GM23338 (cell line): Measurements from ENCODE around the gene MT1HL1. TPM values are rescaled to one million over a fixed set of nuclear protein-coding genes. Genes with fewer than 3 reads are reported as not detected.
A peak's percentile ranks its signal among the peaks of the same experiment; 100 is the strongest.

Experiments used
- ATAC-seq: fragments of 200-7000 bp; cut with Tn5 transposase; 3 replicates; pipeline ENCODE4 v1.9.1; 2020
- DNase-seq: peaks from one replicate; pipeline ENCODE4 v3.0.0-alpha.2; 2015; ENCODE audit warnings: low spot score
- H2AFZ ChIP-seq: fragments of 200-600 bp; sonication (generic); 2 replicates; pipeline ENCODE4 v1.8.0; 2016; ENCODE audit warnings: antibody characterized with exemption, mild to moderate bottlenecking, moderate library complexity
- H3F3A ChIP-seq: fragments of 200-600 bp; sonication (generic); replicated peaks from 2 replicates; pipeline ENCODE4 v1.8.0; 2017; ENCODE audit warnings: antibody characterized with exemption, mixed run types, low read depth
- H3K27ac ChIP-seq: fragments of 200-600 bp; sonication (generic); 2 replicates; pipeline ENCODE4 v1.6.1; 2016; ENCODE audit warnings: low read depth
- H3K27me3 ChIP-seq: fragments of 200-600 bp; sonication (generic); 2 replicates; pipeline ENCODE4 v1.8.0; 2016; ENCODE audit warnings: mild to moderate bottlenecking, mixed run types, moderate library complexity; ENCODE audit not compliant: insufficient read depth
- H3K36me3 ChIP-seq: fragments of 200-600 bp; sonication (generic); 2 replicates; pipeline ENCODE4 v1.8.0; 2016; ENCODE audit warnings: mild to moderate bottlenecking; ENCODE audit not compliant: insufficient read depth
- H3K4me1 ChIP-seq: fragments of 200-600 bp; sonication (generic); 2 replicates; pipeline ENCODE4 v1.8.0; 2016; ENCODE audit warnings: mild to moderate bottlenecking, moderate library complexity; ENCODE audit not compliant: insufficient read depth
- H3K4me2 ChIP-seq: fragments of 200-600 bp; sonication (generic); 2 replicates; pipeline ENCODE4 v1.7.1; 2017; ENCODE audit warnings: mixed run types
- H3K4me3 ChIP-seq: fragments of 200-600 bp; sonication (generic); 2 replicates; pipeline ENCODE4 v1.6.1; 2016; ENCODE audit warnings: mixed run types
- H3K79me2 ChIP-seq: fragments of 200-600 bp; sonication (generic); replicated peaks from 2 replicates; pipeline ENCODE4 v1.8.0; 2017; ENCODE audit warnings: mild to moderate bottlenecking; ENCODE audit not compliant: insufficient read depth
- H3K9me2 ChIP-seq: fragments of 200-600 bp; sonication (generic); 2 replicates; pipeline ENCODE4 v1.8.0; 2017; ENCODE audit not compliant: insufficient read depth
- H4K20me1 ChIP-seq: fragments of 200-600 bp; sonication (generic); replicated peaks from 2 replicates; pipeline ENCODE4 v1.8.0; 2017; ENCODE audit warnings: mild to moderate bottlenecking; ENCODE audit not compliant: insufficient read depth
- H3K27ac Mint-ChIP-seq: 2 replicates; pipeline ENCODE4 v1.8.0; 2020; ENCODE audit warnings: inconsistent platforms, mild to moderate bottlenecking, moderate library complexity, mixed read lengths
- H3K27me3 Mint-ChIP-seq: 3 replicates; pipeline ENCODE4 v1.8.0; 2022; ENCODE audit warnings: low read depth, mild to moderate bottlenecking, moderate library complexity, mixed read lengths, inconsistent platforms; ENCODE audit not compliant: insufficient read depth, poor library complexity
- H3K36me3 Mint-ChIP-seq: 3 replicates; pipeline ENCODE4 v1.8.0; 2021; ENCODE audit warnings: low read depth, mild to moderate bottlenecking, inconsistent platforms, moderate library complexity, mixed read lengths
- H3K4me1 Mint-ChIP-seq: 3 replicates; pipeline ENCODE4 v1.8.0; 2020; ENCODE audit warnings: mild to moderate bottlenecking, inconsistent platforms, mixed read lengths
- H3K4me3 Mint-ChIP-seq: 3 replicates; pipeline ENCODE4 v1.8.0; 2021; ENCODE audit warnings: moderate library complexity, mild to moderate bottlenecking, inconsistent platforms, mixed read lengths
- H3K9me3 Mint-ChIP-seq: 3 replicates; pipeline ENCODE4 v1.8.0; 2020; ENCODE audit warnings: moderate library complexity, mild to moderate bottlenecking, inconsistent platforms, mixed read lengths
- CREB1 ChIP-seq: fragments of 250-450 bp; sonication (Bioruptor Pico); IDR thresholded peaks from 2 replicates; pipeline ENCODE4 v1.5.0; 2020; ENCODE audit warnings: low read depth, mild to moderate bottlenecking, moderate library complexity
- CTCF ChIP-seq, 2 experiments: fragments of 200-600 bp in 1 of 2; sonication (generic) in 1 of 2; conservative IDR thresholded peaks; 2 replicates each; pipeline versions ENCODE4 v1.5.1 to v1.6.1; 2016 to 2017; ENCODE audit warnings: antibody characterized with exemption in 2 of 2, low read depth in 2 of 2, mild to moderate bottlenecking in 2 of 2, moderate library complexity in 1 of 2
- EZH2 ChIP-seq: fragments of 200-600 bp; sonication (generic); IDR thresholded peaks from one replicate; pipeline ENCODE4 v1.8.0; 2017; ENCODE audit warnings: antibody characterized with exemption, mild to moderate bottlenecking, low read depth; ENCODE audit not compliant: unreplicated experiment
- EZH2phosphoT487 ChIP-seq: fragments of 200-600 bp; sonication (generic); IDR thresholded peaks from one replicate; pipeline ENCODE4 v1.8.1; 2018; ENCODE audit warnings: antibody characterized with exemption; ENCODE audit not compliant: unreplicated experiment
- JUNB ChIP-seq: IDR thresholded peaks from one replicate; pipeline ENCODE4 v1.6.1; 2016; ENCODE audit warnings: antibody characterized with exemption; ENCODE audit not compliant: unreplicated experiment
- REST ChIP-seq: IDR thresholded peaks from one replicate; pipeline ENCODE4 v1.6.1; 2018; ENCODE audit warnings: antibody characterized with exemption; ENCODE audit not compliant: unreplicated experiment
- STAT1 ChIP-seq: IDR thresholded peaks from one replicate; pipeline ENCODE4 v1.6.1; 2016; ENCODE audit warnings: antibody characterized with exemption; ENCODE audit not compliant: unreplicated experiment
- ZNF331 ChIP-seq: fragments of 250-450 bp; sonication (Bioruptor Pico); IDR thresholded peaks from 2 replicates; pipeline ENCODE4 v1.5.0; 2020; ENCODE audit warnings: low read depth, mild to moderate bottlenecking, moderate library complexity
- polyA plus RNA-seq: library from polyadenylated mRNA; unstranded; fragments of >200 nt; fragmentation: Nextera tagmentation; extraction: Ambion mirVana; gene quantifications from 2 replicates; pipeline ENCODE4 v1.2.1, GENCODE V29; 2016
- total RNA-seq: library from RNA; depleted of rRNA; stranded (reverse); fragments of >200 nt; shearing (Covaris generic); gene quantifications from 2 replicates; pipeline ENCODE4 v1.2.3, GENCODE V29; 2014
- TF ChIP-seq, protein P1 (sequence below): IDR thresholded peaks from 2 replicates; pipeline ENCODE4 v1.6.1; 2016; ENCODE audit warnings: antibody characterized with exemption

The MT1HL1 gene
- total and polyA plus RNA-seq, 2 experiments from 2014 or later: not detected

- Histone ChIP-seq H3K4me1 (peaks cover 13% of the 10 kb centered on the region), H3K4me3 (no peak overlapping the region), H3K27me3 (no peaks in the 10 kb centered on the region), H3K27ac (no peak overlapping the region; the same call in 1 of the 2 replicates), H3F3A (no peaks in the 10 kb centered on the region; the same call in 1 of the 2 replicates), H2AFZ (peak overlapping the region; percentile 85; the same call in 1 of the 2 replicates), H3K36me3 (no peaks in the 10 kb centered on the region), H3K79me2 (no peaks in the 10 kb centered on the region), H4K20me1 (no peaks in the 10 kb centered on the region), H3K9me2 (no peaks in the 10 kb centered on the region), H3K4me2 (no peak overlapping the region)
- DNase-seq (peak; percentile 23), ATAC-seq (peak; percentile 94)
- no peak for TF ChIP-seq CREB1 (CRISPR knock-in tag)
- TF ChIP-seq JUNB: no peak
- TF ChIP-seq, protein P1, sequence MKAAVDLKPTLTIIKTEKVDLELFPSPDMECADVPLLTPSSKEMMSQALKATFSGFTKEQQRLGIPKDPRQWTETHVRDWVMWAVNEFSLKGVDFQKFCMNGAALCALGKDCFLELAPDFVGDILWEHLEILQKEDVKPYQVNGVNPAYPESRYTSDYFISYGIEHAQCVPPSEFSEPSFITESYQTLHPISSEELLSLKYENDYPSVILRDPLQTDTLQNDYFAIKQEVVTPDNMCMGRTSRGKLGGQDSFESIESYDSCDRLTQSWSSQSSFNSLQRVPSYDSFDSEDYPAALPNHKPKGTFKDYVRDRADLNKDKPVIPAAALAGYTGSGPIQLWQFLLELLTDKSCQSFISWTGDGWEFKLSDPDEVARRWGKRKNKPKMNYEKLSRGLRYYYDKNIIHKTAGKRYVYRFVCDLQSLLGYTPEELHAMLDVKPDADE: no peak
- TF ChIP-seq EZH2phosphoT487: no peak
- TF ChIP-seq CTCF (conservative IDR thresholded peaks at IDR 0.05; ENCODE audit: low read depth in 2 of 2): no peak
- peaks cover 16% of the 10 kb centered on the region for H3K4me1 Mint-ChIP-seq
- no peaks in the 10 kb centered on the region; the same call in 2 of the 3 replicates for H3K9me3 Mint-ChIP-seq
- no peak overlapping the region for H3K4me3 Mint-ChIP-seq
- H3K36me3 Mint-ChIP-seq: no peaks in the 10 kb centered on the region
- peaks cover 11% of the 10 kb centered on the region for H3K27me3 Mint-ChIP-seq
- no peak overlapping the region for H3K27ac Mint-ChIP-seq
Measured at GRCh38 chr1:236997882-236998281, 6.4 kb downstream of the MT1HL1 start.

DNA sequence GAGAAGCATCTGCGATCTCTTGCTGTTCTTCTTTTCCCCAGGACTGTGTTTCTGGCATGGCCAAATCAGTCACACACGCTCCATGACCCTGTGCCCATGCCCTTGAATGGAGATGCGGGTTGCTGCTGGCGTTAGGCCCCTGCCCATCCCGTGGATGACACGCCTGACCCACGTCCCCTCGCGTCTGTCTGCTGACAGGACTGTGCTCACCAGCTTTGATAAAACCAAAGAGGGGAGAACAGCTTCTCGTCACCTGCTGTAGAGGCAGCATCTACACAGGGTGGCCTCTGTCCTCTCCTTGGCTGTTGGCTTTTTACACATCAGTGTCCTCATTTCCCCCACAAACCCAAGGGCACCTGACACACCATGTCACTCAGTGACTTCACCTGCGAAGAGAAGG, 6.9 kb downstream of the MT1HL1 start:
- ATAC-seq (no peak), DNase-seq (no peak)
- no peaks in the 10 kb centered on the region for H3K27me3 ChIP-seq
- H3K4me1 ChIP-seq: peaks cover 13% of the 10 kb centered on the region
- H3K27me3 Mint-ChIP-seq: peaks cover 11% of the 10 kb centered on the region
- H2AFZ ChIP-seq: peak overlapping the region; percentile 85; the same call in 1 of the 2 replicates
- H3K36me3 ChIP-seq: no peaks in the 10 kb centered on the region
- no peak overlapping the region for H3K4me3 ChIP-seq
- H3K9me3 Mint-ChIP-seq: no peaks in the 10 kb centered on the region; the same call in 2 of the 3 replicates
- peaks cover 16% of the 10 kb centered on the region for H3K4me1 Mint-ChIP-seq
- no peak overlapping the region for H3K27ac ChIP-seq
- H4K20me1 ChIP-seq: no peaks in the 10 kb centered on the region
- H3K27ac Mint-ChIP-seq: 0 out of 2 replicates have a peak overlapping the region, but pooled peaks have one; percentile 15
- no peak overlapping the region for H3K4me3 Mint-ChIP-seq
- H3K9me2 ChIP-seq: no peaks in the 10 kb centered on the region
- no peaks in the 10 kb centered on the region for H3K79me2 ChIP-seq
- H3F3A ChIP-seq: no peaks in the 10 kb centered on the region; the same call in 1 of the 2 replicates
- no peaks in the 10 kb centered on the region for H3K36me3 Mint-ChIP-seq
- H3K4me2 ChIP-seq: no peak overlapping the region
- TF ChIP-seq ZNF331 (CRISPR knock-in tag) (no peak), REST (no peak), JUNB (no peak), EZH2 (no peak), CTCF (conservative IDR thresholded peaks at IDR 0.05; ENCODE audit: low read depth in 2 of 2) (no peak), EZH2phosphoT487 (no peak), STAT1 (no peak)
- TF ChIP-seq, protein P1: no peak
